ENCODE data around the gene MYO3A. TPM values are rescaled to one million over a fixed set of nuclear protein-coding genes. Genes with fewer than 3 reads are reported as not detected.

The MYO3A gene
- total and polyA plus RNA-seq, 4 donors = 0.33 TPM; not detected in 2

GRCh38 chr10:26031300-26031699, 97.3 kb downstream of the MYO3A start:
- no peaks in the 10 kb centered on the region for H3K36me3 ChIP-seq (ENCODE audit: control insufficient read depth in 4 of 4, insufficient read depth in 3 of 4, low read depth in 1 of 4, low read length in 3 of 4)
- no peak overlapping the region for H3K27ac ChIP-seq (ENCODE audit: low read depth in 1 of 2, low read length in 2 of 2)
- no peak overlapping the region for H3K9ac ChIP-seq (ENCODE audit: low read depth in 1 of 2, low read length in 2 of 2)
- H3K27me3 ChIP-seq (ENCODE audit: control insufficient read depth in 4 of 4, insufficient read depth in 4 of 4, low read length in 3 of 4) = peaks cover 0 to 3% (median 0%) of the 10 kb centered on the region in 4 donors
- no peaks in the 10 kb centered on the region for H3K4me1 ChIP-seq (ENCODE audit: control insufficient read depth in 4 of 4, insufficient read depth in 4 of 4, low read length in 3 of 4)
- DNase-seq (ENCODE audit: low spot score) = no peak
- WGBS = 83% methylated on average over 3 of the region's 3 CpGs
- TF ChIP-seq EGR1 (IDR thresholded peaks at IDR 0.05; ENCODE audit: low read depth in 2 of 2) (no peak), ZBTB33 (IDR thresholded peaks at IDR 0.05) (no peak), REST (IDR thresholded peaks at IDR 0.05) (no peak), RAD21 (IDR thresholded peaks at IDR 0.05) (no peak), YY1 (IDR thresholded peaks at IDR 0.05) (no peak), RXRA (IDR thresholded peaks at IDR 0.05) (no peak), FOXA2 (IDR thresholded peaks at IDR 0.05) (no peak), TAF1 (conservative IDR thresholded peaks at IDR 0.05) (no peak), NR2F2 (IDR thresholded peaks at IDR 0.05) (no peak), MAX (IDR thresholded peaks at IDR 0.05) (no peak), CTCF (IDR thresholded peaks at IDR 0.05; ENCODE audit: low read depth, low read length, missing input control) (no peak), JUND (IDR thresholded peaks at IDR 0.05) (no peak), HNF4G (IDR thresholded peaks at IDR 0.05) (no peak), SP1 (IDR thresholded peaks at IDR 0.05) (no peak), GABPA (IDR thresholded peaks at IDR 0.05 in 1 of 2, conservative IDR thresholded peaks at IDR 0.05 in 1 of 2) (no peak), FOXA1 (IDR thresholded peaks at IDR 0.05) (no peak), HNF4A (conservative IDR thresholded peaks at IDR 0.05) (no peak), ATF3 (IDR thresholded peaks at IDR 0.05) (no peak)
- no peak overlapping the region for H3K4me3 ChIP-seq (ENCODE audit: low read depth in 1 of 3, low read length in 3 of 3)
- H3K9me3 ChIP-seq (ENCODE audit: control insufficient read depth in 4 of 4, low read length in 3 of 4) = no peaks in the 10 kb centered on the region

Measured in liver (tissue), 9 donors.